ENCODE data around the gene CCIN.

GRCh38 chr9:36174271-36174670 is 5.1 kb downstream of the CCIN start:
- TF ChIP-seq ESRRA (IDR thresholded peaks at IDR 0.05; ENCODE audit: borderline replicate concordance, low read depth), result no peak
- no peak for TF ChIP-seq MEF2D (tag; conservative IDR thresholded peaks at IDR 0.05; ENCODE audit: low read depth)
- no peak for TF ChIP-seq JUNB (CRISPR knock-in tag; conservative IDR thresholded peaks at IDR 0.05)

All from K562 (cell line).